NCI-H1694 (cell line): ENCODE data around the gene CHRNB2.
"Not testable (repeated sequence)": the region's sequence is repeated elsewhere in the genome, so short reads cannot be mapped to it uniquely, and the experiment has no call there.

Source experiments
- DNase-seq: peaks from one replicate; lab custom pipeline; 2025; lab: John Stamatoyannopoulos, UW

Gene CHRNB2

GRCh38 chr1:154567386-154568156 is at the start of gene CHRNB2:
CHRNB2 (plus strand) TSS chr1:154567778; CDS start chr1:154568045, 267 bp downstream.
- DNase-seq: peak; percentile 92

GRCh38 chr1:154519591-154519991 is 48.0 kb upstream of the CHRNB2 start:
- no peak for DNase-seq

GRCh38 chr1:154520333-154520732 is 47.2 kb upstream of the CHRNB2 start:
- no peak for DNase-seq

GRCh38 chr1:154521695-154522094 is 45.9 kb upstream of the CHRNB2 start:
- DNase-seq: no peak

- no peak for DNase-seq
Observed at GRCh38 chr1:154524881-154525280, 42.7 kb upstream of the CHRNB2 start.

- DNase-seq: no peak
Observed at GRCh38 chr1:154527192-154527591, 40.4 kb upstream of the CHRNB2 start.

GRCh38 chr1:154529308-154529707 is 38.3 kb upstream of the CHRNB2 start:
- DNase-seq: no peak

GRCh38 chr1:154531950-154532349 is 35.6 kb upstream of the CHRNB2 start:
- not testable (repeated sequence) for DNase-seq

GRCh38 chr1:154533952-154534844 is 33.4 kb upstream of the CHRNB2 start:
- DNase-seq: peak; percentile 38

- no peak for DNase-seq
Observed at GRCh38 chr1:154536570-154536969, 31.0 kb upstream of the CHRNB2 start.

- no peak for DNase-seq
Observed at GRCh38 chr1:154539486-154540483, 27.8 kb upstream of the CHRNB2 start.

- no peak for DNase-seq
Observed at GRCh38 chr1:154541231-154541630, 26.3 kb upstream of the CHRNB2 start.

GRCh38 chr1:154546264-154547063 is 21.1 kb upstream of the CHRNB2 start:
- DNase-seq: peak; percentile 90

GRCh38 chr1:154547105-154547732 is 20.4 kb upstream of the CHRNB2 start:
- peak; percentile 37 for DNase-seq

- no peak for DNase-seq
Observed at GRCh38 chr1:154548028-154548427, 19.6 kb upstream of the CHRNB2 start.

GRCh38 chr1:154549202-154549770 is 18.3 kb upstream of the CHRNB2 start:
- DNase-seq: no peak

GRCh38 chr1:154550070-154550469 is 17.5 kb upstream of the CHRNB2 start:
- DNase-seq: no peak

- DNase-seq: no peak
Observed at GRCh38 chr1:154550657-154551056, 16.9 kb upstream of the CHRNB2 start.

- no peak for DNase-seq
Observed at GRCh38 chr1:154551474-154551873, 16.1 kb upstream of the CHRNB2 start.

GRCh38 chr1:154552036-154552435 is 15.5 kb upstream of the CHRNB2 start:
- no peak for DNase-seq
